Measurements from ENCODE around the gene LMNA.

DNA sequence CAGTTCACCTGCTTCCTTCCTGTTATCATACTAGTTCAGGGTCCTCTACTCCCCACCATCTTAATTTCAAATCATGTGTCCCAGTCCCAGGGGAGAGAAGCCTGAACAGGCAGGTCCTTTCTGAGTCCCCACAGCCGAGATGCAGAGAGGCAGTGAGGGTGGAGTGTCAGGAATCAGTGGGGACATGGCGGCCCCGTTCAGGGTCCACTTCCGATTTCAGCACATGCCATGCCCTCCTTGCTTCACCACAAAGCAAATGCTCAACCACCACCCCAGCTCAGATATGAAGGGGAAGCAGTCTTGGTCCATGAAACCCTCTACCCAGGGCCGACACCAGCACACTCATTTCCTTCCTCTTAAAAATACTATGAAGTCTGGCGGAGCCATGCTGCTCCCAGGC is 33.7 kb downstream of the LMNA start:
- no peak for TF ChIP-seq CTCF (IDR thresholded peaks at IDR 0.05 in 4 of 5, conservative IDR thresholded peaks at IDR 0.05 in 1 of 5)
- TF ChIP-seq POLR2A (IDR thresholded peaks at IDR 0.05): no peak

Data from gastrocnemius medialis (tissue), 4 donors.